ENCODE results near the gene LGALS13.

The LGALS13 gene, protein sequence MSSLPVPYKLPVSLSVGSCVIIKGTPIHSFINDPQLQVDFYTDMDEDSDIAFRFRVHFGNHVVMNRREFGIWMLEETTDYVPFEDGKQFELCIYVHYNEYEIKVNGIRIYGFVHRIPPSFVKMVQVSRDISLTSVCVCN

DNA sequence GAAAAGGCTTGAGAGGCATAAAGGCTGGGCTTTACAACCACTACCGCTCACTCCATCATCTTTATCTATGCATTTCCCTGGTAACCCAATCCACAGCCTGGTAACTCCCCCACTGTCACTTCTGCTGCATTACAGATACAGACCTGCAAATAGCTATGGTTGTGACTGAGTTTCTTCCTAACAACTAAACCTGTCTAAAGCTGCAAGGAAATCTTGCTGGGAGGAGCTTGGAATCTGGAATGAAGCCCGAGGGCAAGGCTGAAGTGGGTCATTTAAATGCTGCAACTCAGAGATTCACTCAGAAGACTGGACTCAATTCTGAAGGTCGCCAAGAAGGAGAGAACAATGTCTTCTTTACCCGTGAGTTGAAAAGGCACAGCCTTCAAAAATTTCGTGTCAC lies at the start of gene LGALS13:
TSS of gene LGALS13 (plus strand) at position 301 of the 400 bp plus-strand sequence. CDS start at position 346, 45 bp downstream.
- in situ Hi-C loops (cut with HindIII; ENCODE audit: low sequenced_read_pairs): no loop called here

DNA sequence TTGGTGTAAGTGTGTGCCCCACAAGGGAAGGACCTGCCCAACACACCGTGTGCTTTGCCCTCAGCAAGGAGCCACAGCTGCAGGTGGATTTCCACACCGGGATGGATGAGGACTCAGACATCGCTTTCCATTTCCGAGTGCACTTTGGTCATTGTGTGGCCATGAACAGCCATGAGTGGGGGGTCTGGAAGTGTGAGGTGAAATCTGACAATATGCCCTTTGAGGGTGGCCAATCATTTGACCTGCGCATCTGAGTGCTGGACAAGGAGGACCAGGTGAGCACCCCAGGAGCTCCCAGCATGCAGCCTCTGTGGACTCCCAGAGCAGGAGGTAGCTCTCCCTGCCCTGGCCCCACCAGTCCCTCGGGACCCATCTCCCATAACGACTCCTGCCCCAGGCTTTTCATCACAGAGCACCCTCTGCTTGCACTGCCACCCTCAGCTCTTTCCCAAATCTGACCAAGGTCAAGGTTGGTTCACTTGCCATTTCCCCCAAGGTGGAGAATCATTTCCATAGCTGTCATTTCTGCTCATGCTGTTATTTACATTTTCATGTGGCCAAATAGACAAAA lies 49.2 kb upstream of the LGALS13 start:
- in situ Hi-C loops (cut with HindIII; ENCODE audit: low sequenced_read_pairs): no loop called here

DNA sequence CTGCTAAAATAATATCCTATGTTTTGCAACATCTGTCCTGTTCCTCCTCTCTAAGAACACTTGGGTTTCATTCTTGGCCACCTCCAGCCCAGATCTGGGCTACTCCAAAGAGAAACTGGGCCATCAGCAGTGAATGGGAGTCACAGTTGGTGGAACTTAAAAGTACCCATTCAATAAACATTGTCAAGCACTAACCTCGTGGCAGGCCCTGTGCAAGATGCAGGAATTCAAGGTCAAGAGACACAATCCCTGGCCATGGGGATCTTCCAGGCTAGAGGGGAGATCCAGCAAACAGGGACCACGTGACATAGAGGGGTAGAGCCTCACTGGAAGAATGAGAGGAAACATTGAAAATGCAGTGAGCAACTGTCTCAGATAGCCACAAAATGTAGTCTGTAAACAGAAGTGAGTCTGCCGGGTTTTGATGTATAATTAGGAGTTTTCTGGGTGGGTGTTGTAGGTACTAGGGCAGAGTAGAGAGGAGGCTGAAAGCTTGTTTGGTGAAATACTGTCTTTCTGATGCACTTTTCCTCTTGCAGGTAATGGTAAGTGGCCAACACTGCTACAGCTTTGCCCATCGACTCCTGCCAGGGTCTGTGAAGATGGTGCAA lies 47.5 kb upstream of the LGALS13 start:
- in situ Hi-C loops (cut with HindIII; ENCODE audit: low sequenced_read_pairs): no loop called here

DNA sequence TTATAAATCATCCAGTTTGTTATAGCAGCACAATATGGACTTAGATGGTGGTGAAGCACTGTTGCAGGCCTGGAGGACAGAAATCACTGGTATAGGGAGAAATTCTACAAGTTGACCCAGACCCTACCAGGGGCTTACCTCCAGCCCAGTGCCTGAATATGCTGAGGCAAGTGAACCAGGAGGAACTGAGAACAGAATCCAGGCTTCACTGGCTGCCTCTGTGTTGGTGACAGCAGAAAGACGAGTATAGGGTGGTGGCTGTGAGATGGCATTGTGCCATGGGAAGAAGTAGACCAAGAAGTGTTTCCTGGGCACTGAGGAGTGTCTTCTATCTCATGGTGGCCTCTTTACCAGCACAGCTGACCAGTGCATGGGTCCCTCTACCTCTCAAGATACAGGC lies 46.4 kb upstream of the LGALS13 start:
- in situ Hi-C loops (cut with HindIII; ENCODE audit: low sequenced_read_pairs): no loop called here

DNA sequence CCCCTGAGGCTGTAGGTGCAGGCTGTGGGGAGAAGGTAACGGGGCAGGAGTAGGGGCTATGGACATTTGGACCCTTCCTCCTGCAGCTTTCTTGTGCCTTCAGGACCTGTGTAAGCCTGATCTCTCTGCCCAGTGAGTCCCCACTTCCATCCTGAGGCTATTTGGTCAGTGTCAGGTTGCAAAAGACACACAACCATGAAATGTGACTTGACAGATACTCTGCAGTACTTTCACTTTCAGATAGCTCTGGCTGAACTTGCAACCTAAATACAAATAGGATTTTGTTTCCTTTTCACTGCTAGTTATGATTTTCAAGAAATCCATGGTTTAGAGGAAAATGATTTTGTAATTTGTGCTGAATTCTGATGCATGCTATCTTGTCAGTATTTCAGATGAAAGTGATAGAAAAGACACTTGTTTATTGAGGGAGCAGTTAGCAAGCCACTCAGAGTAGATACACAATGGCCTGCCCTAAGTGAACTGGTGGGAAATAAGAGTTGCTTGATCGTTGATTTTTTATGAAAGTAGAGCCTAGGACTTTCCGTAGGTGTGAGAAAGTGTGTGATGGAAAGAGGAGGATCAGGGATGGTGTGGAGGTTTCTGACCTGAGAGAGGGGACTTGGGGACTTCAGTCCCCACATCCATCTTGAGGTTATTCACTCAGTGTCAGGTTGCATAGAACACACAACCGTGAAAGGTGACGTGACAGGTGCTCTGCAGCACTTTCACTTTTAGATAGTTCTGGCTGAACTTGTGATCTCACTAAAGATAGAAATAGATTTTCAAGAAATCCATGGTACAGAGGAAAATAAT lies 44.3 kb upstream of the LGALS13 start:
- in situ Hi-C loops (cut with HindIII; ENCODE audit: low sequenced_read_pairs): no loop called here

DNA sequence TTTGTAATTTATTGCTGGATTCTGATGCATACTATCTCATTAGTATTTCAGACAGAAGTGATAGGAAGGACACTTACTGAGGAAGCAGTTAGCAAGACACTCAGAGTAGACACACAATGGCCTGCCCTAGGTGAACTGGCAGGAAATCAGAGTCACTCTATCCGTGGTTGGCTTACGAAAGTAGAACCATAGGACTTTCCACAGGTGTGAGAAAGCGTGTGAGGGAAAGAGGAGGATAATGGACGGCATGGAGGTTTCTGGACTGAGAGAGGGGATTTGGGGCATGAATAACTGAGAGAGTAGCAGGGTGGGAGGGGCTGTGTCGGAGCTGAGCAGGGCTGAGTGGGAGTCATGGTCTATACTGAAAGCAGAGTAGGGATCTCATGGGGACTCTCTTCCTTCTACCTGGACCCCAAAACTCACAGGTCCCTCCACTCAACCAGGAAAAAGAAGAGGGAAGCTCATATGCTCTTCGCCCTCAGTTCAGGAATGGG lies 43.7 kb upstream of the LGALS13 start:
- in situ Hi-C loops (cut with HindIII; ENCODE audit: low sequenced_read_pairs): no loop called here

DNA sequence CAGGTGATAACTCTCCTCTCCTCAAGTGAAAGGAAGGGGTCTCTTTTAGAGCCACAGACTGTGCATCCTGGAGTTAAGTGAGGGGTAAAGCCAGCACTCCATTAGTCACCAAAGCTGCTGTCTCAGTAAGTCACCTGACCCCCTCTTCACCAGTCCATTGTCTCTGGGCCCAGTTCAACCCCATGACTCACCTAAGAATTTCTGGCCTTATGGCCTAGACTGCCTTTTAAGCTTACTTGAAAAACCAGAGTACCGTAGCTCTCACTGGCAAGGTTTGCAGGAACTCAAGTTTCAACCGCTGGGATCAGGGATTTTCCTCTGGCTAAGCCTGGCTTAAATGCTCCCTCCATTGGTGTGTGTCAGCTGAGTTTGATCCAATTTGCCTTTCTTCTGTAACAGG lies 38.9 kb upstream of the LGALS13 start:
- in situ Hi-C loops (cut with HindIII; ENCODE audit: low sequenced_read_pairs): no loop called here

DNA sequence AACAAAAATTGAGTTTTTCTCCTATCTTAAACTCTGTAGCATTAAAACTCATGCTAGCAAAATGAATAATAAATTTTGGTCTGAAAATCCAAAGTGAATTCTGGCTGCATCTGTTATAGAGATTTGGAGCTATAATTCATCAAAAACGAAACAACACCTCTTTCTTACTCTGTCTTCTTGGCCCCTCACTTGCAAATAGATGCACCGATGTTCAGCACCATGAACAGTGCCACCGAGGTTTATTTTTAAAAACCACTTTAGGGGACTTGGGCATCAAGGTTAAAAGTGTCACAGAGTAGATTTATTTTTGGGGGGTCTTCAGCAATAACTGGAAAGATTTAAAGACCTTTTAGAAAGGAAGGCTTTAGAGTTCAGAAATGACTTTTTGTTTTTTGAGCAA lies 36.3 kb upstream of the LGALS13 start:
- in situ Hi-C loops (cut with HindIII; ENCODE audit: low sequenced_read_pairs): no loop called here

DNA sequence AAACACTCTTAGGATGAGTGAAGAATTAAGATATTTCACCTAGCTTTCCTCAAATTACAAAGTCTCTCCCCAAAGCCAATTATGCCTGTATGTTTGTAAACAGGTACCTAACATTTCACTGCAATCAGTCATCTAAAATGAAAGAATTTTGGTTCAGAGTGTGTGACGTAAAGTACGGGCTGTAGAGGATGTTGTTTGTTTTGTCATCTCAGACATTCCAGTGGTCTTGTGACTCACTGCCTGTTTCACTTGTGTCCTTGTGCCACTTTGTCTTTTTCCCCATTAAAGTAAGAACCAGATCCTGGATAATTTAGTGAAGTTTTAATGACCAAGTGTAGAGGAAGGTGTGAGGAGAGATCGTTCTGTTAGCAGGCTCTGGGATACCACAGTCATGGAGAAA lies 33.7 kb upstream of the LGALS13 start:
- in situ Hi-C loops (cut with HindIII; ENCODE audit: low sequenced_read_pairs): no loop called here

DNA sequence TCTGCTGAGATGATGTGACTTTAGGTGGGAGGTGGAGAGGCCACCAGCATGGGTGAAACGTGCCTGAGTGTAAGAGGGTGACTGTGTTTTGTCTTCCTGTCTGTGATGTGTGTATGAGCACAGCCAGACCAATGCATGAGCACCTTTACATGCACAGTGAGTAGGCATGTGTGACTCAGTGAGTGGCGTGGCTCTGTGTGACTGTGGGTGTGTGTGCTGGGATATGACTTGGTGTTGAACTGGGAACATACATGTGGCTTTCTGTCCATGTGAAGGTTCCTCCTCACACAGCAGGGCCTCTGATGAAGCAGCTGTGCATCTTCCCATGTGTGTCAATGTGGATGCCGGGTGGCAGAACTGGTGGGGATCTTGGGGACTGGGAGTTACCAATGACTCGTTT lies 19.9 kb upstream of the LGALS13 start:
- in situ Hi-C loops (cut with HindIII; ENCODE audit: low sequenced_read_pairs): no loop called here

DNA sequence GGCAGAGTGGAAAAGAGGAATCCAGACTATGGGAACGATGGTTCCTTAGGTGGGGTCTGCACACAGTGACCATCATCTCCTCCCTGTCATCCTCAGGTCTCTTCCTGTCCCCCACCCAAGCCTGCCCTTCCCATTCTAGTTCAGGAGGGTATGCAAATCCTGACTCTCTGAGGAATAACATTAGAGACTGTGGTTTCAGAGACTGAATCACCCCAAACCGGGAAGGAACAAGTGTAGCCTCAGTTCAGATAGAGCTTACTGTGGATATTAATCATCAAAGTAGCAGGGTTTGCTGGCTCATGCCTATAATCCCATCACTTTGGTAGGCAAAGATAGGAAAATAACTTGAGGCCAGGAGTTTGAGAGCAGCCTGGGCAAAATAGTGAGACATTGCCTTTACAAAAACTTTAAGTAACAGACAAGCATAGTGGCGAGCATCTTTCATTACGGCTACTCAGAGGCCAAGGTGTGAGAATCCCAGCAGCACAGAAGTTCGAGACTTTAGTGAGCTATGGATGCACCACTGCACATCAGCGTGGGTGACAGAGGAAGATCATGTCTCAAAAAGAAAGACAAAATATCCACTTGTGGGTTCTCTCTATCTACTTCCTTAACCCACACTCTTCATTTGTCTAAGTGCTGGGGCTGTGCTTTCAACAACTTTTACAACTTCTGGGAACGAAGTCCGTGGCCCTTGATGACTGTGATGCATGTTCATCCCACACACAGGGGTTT lies 19.3 kb upstream of the LGALS13 start:
- in situ Hi-C loops (cut with HindIII; ENCODE audit: low sequenced_read_pairs): no loop called here

DNA sequence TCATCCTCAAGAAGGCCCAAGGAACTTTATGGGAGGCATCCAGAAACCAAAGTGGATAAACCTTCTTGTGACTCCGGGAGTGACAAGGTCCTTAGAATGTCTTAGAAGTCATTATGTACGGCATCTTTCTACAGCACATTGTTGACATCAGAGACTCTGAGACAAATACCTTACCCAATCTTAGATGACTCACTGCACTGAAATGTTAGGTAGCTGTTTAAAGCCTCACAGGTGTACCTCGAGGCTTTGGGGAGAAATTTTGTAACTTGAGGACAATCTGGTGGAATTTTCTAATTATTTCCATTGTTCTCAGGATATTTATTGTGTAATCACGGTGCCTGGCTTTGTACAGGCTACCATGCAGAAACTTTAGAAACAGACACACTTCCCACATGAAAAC lies 14.8 kb upstream of the LGALS13 start:
- in situ Hi-C loops (cut with HindIII; ENCODE audit: low sequenced_read_pairs): no loop called here

DNA sequence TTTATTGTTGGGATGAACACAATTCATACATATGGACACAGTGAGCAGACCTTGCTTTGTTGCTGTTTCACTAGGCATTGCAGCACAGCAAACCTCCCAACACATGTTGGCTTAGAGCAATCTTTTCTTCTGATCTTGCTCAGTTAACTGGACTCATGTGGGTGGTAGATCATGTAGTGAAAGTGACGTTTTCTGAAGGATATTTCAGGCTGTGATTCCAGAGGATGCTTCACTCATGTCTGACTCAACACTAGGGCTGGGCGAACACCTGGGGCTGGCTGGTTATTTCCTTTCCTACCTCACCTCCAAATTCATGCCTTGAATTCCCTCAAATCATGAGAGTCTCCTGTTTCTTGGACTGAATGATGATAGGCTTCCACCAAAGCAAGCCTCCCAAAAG lies 14.3 kb upstream of the LGALS13 start:
- in situ Hi-C loops (cut with HindIII; ENCODE audit: low sequenced_read_pairs): no loop called here

DNA sequence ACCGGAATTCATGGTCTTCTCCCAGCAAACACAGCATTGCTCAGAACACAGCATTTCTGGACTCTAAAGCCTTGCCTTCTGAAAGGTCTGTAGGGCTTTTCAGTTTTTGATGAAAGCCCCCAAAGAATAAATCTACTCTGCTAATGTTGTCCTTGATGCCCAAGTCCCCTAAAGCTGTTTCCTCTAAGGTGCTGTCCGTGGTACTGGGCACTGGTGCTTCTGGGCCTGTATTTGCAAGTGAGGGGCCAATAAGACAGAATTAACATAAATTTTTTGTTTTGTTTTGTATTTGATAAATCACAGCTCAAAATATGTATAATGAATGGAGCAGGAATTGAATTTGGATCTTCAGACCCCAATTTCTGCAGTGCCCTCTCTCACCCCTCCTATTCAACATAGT lies 12.1 kb upstream of the LGALS13 start:
- in situ Hi-C loops (cut with HindIII; ENCODE audit: low sequenced_read_pairs): no loop called here

DNA sequence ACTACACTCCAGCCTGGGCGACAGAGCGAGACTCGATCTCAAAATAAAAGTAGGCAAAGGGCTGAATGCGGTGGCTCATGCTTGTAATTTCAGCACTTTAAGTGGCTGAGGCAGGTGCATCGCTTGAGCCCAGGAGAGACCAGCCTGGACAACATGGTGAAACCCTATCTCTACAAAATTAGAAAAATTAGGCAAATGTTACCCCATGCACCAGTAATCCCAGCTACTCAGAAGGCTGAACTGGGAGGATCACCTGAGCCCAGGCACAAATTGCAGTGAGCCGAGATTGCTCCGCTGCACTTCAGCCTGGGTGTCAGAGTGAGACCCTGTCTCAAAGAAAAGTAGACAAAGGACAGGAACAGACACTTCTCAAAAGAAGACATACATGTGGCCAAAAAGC lies 9.9 kb upstream of the LGALS13 start:
- in situ Hi-C loops (cut with HindIII; ENCODE audit: low sequenced_read_pairs): no loop called here

DNA sequence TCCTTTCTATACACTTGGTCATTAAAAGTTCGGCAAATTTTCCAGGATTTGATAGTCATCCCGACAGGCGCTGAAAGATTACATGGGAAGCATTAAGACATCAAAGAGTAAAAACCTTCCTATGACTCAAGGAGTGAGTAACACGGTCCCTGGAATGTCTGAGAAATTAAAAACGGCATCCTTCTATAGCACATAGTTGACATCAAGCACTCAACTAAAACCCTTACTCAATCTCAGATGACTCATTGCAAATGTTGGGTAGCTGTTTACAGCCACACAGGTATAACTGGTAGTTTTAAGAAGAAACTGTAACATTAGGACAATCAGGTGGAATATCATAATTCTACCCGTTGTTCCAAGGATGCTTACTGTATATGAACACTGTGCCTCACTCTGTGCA lies 6.4 kb upstream of the LGALS13 start:
- in situ Hi-C loops (cut with HindIII; ENCODE audit: low sequenced_read_pairs): no loop called here

DNA sequence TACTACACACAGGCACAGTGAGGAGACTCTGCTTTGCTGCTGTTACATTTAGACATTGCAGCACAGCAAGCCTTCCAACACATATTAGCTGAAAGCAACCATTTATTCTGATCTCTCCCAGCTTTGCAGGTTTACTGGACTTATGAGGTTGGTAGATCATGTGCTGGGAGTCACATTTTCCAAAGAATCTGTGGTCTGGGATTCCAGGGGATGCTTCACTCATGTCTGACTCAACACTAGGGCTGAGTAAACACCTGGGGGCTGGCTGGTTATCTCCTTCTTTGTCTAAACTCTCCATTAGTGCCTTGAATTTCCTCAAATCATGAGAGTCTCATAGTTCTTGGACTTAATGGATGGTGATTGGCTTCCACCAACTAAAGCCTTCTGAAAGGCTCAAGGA lies 5.4 kb upstream of the LGALS13 start:
- in situ Hi-C loops (cut with HindIII; ENCODE audit: low sequenced_read_pairs): no loop called here

DNA sequence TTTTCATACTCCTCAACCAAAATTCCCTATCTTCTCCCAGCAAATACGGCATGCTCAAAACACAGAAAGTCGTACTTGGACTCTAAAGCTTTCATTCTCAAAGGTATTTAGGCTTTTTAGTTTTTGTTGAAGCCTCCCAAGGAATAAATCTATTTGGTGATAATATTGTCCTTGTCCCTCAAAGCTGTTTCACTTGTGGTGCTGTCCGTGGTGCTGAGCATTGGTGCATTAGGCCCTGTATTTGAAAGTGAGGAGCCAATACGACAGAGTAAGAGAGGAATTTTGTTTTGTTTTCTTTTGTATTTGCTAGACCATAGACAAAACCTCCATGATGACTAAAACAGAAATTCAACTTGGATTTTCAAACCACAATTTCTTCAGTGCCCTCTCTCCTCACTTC lies 3.2 kb upstream of the LGALS13 start:
- in situ Hi-C loops (cut with HindIII; ENCODE audit: low sequenced_read_pairs): no loop called here

DNA sequence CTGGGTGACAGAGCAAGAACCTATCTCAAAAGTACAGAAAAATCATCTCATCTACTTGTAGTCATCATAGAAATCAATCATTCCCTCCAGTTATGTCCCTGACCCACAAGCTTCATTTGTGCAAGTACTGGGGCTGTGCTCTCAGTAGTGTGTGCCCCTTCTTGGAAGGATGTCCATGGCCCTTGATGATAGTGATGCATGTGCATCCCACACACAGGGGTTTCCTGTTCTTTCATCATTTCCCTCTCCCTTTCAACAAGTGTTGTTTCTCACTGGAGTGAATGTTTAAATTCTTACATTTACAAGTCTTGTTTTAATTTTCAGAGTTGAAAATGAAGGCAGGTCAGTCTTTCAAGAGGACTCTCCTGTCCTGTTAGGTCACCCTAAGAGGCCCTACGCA lies 1.5 kb downstream of the LGALS13 start:
- in situ Hi-C loops (cut with HindIII; ENCODE audit: low sequenced_read_pairs): no loop called here

DNA sequence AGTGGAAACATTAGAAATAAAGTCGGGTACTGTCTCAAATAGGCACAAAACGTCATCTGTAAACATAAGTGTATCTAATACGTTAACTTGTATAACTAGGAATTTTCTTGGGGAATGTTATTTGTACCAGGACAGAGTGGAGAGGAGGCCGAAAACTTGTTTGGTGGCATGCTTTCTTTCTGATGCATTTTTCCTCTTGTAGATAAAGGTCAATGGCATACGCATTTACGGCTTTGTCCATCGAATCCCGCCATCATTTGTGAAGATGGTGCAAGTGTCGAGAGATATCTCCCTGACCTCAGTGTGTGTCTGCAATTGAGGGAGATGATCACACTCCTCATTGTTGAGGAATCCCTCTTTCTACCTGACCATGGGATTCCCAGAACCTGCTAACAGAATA lies 4.7 kb downstream of the LGALS13 start:
- in situ Hi-C loops (cut with HindIII; ENCODE audit: low sequenced_read_pairs): no loop called here

DNA sequence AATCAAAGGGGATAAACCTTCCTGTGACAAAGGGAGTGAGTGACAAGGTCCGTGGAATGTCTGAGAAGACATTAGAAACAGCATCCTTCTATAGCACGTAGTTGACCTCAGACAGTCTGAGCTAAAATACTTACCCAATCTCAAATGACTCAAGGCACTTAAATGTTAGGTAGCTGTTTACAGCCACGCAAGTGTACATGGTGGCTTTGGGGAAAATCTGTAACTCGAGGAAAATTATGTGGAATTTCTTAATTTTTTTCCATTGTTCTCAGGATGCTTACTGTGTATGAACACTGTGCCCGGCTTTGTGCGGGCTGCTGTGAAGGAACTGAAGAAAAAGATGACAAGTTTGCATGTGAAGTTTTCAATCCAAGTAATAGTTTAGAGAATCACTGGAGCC lies 5.2 kb downstream of the LGALS13 start:
- in situ Hi-C loops (cut with HindIII; ENCODE audit: low sequenced_read_pairs): no loop called here

Data from endothelial cell of hepatic sinusoid (primary cell).